ENCODE results near the gene SLC25A45.
A peak's percentile ranks its signal among the peaks of the same experiment; 100 is the strongest.
"Not testable (repeated sequence)": the region's sequence is repeated elsewhere in the genome, so short reads cannot be mapped to it uniquely, and the experiment has no call there.

The SLC25A45 gene

DNA sequence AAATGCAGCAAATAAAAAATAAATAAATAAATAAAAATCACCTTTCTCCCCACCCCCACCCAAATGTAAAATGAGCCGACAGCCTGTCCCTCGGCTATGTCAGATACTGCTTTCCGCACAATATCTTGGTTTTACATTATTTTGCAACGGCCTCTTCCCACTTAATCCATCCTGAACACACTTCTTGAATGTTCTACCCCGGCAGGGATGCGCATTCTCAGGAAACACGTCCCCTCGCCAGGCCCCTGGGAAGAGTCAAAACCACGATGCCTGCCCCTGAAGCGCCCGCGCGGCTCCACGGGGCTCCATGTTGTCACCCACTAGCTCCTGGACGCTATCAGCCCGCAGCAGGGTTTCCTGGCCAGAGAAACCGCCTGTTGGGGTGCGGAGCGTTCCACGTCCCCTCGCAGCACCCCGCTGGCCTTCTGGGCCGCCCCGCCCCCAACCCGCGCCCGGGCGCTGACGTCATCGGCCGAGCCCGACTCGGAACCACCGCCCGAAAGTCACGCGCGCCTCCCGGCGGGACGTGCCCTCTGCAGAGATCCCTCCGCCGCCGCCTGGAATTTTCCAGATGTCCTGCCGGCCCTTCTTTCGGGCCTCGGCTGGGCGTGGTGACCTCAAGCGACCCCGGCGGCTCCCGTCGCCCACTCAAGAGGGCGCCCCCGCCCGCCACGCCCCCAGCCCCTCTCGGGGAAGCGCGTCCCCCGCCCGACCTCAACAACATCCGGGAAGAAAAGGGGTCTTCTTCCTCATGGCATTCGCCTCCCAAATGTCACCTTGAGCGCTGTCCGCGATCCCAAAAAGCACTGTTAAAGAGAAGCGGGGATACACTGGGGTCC, 39.6 kb upstream of the SLC25A45 start:
- DNase-seq (ENCODE audit: low read depth) = peak; percentile 99

DNA sequence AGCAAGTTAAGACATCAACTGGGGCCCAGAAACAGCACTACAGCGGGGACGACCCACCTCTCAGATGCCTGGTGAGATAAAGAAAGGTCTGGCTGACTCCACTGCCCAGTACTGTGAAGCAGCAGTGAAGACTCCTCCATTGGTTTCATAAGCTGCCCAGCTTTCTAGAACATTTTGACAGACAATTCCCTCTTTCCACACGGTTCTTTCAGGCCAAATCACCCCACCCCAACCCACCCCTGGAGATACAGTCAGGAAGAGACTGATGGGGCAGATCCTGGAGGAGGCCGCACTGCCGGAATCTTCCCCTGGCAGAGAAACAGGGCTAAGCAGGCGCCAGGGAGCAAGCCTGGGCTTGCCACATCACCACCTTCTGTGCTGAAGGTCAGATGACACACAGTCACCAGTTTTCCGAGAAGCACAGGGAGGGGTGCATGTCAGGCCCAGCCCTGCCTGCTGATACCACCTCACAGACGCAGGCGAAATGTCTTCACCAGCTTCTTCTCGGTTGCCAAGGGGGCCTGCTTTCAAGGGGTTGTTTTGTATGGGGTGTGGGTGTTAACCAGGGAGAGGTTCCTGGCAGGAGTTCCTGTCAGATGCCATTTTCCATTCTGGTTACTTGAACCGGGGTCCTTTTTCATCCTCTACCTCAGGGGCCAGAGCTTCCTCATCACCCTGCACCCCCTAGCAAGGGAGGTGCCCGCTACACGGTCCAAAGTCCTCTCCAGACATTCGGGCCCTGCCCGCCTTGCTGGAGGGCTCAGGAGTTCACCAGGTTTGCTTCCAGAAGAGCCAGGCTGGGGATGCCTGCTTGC, 38.7 kb upstream of the SLC25A45 start:
- peak; percentile 86 for DNase-seq (ENCODE audit: low read depth)

GRCh38 chr11:65420506-65420905, 38.1 kb upstream of the SLC25A45 start:
- no peak for DNase-seq (ENCODE audit: low read depth)

- peak; percentile 77 for DNase-seq (ENCODE audit: low read depth)
Observed at GRCh38 chr11:65419772-65420481, 37.5 kb upstream of the SLC25A45 start.

- no peak for DNase-seq (ENCODE audit: low read depth)
Observed at GRCh38 chr11:65419460-65419771, 37.0 kb upstream of the SLC25A45 start.

DNA sequence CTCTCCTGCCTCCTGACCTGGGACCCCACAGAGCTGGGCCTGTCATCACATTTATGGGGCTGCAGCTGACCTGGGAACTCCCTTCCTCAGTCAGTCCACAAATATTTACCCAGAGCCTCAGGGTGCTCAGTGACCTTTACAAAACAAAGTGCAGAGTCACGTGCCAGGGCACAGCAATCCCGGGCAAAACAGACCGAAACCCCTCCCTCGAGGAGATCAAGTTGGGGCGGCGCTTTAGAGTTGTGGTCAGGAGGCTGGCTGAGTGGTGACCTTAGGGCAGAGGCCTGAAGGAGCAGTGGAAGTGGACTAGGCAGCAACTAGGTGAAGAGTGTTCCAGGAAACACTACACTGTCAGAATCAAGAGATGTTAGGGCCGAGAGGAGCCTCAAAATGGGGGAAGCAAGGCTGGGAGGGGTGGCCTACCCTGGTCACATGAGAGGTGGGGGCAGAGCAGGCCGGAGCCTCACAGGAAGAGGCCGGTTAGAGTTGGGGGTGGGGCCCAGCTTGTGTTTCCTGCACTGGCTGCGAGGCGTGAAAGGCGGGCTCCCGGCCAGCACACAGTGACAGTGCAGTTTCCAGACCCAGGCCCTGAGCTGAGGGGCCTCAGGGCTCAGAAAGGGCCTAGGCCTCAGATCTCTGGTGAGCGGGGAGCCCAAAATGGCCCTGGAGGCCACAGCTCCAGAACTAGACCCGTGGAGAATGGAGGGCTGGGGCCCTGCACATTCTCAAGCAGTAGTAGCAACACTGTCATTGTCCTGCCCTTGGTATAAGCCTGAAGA, 36.4 kb upstream of the SLC25A45 start:
- peak; percentile 98 for DNase-seq (ENCODE audit: low read depth)

GRCh38 chr11:65418431-65418680, 35.9 kb upstream of the SLC25A45 start:
- DNase-seq (ENCODE audit: low read depth) = no peak

GRCh38 chr11:65417702-65418430, 35.4 kb upstream of the SLC25A45 start:
- DNase-seq (ENCODE audit: low read depth) = peak; percentile 81

DNA sequence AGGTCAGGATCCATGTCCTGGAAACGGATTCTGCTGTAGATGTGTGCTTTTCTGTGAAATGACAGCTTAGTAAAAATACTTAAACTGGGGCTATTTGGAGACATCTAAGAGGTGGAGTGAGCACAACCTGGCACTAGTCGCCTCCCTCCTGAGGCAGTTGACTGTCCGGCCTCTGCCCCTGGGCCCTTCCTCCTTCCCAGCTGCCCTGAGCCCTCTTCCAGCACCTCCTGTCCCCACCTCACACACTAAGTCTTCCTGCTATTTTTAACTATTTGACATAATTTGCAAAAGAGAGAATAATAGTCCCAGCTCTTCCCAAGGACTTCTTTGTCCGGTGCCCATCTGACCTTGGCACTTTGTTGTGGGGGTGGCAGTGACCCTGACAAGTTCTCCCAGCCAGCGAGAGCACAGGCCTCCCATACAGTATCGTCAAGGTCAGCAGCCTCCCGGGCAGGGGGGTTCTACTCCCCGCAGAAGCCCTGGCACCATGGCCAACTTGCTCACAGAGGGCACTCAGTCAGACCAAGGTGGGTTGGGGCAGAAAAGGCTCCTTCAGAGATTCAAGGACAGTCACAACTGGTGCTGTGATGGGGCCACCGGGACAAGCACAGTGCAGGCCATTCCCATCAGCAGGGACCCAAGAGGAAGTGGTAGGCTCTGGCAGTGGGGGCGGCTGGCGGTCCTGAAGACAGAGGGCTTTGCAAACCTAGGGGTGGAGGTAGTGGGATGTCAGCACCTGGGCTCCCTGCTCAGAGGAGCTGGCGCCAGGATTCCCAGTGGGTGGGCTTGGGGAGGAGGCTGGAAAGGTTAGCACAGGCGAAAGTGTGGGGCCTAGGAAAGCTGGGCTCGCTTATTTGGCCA, 34.6 kb upstream of the SLC25A45 start:
- no peak for DNase-seq (ENCODE audit: low read depth)

- peak; percentile 83 for DNase-seq (ENCODE audit: low read depth)
Observed at GRCh38 chr11:65416341-65416824, 33.9 kb upstream of the SLC25A45 start.

DNA sequence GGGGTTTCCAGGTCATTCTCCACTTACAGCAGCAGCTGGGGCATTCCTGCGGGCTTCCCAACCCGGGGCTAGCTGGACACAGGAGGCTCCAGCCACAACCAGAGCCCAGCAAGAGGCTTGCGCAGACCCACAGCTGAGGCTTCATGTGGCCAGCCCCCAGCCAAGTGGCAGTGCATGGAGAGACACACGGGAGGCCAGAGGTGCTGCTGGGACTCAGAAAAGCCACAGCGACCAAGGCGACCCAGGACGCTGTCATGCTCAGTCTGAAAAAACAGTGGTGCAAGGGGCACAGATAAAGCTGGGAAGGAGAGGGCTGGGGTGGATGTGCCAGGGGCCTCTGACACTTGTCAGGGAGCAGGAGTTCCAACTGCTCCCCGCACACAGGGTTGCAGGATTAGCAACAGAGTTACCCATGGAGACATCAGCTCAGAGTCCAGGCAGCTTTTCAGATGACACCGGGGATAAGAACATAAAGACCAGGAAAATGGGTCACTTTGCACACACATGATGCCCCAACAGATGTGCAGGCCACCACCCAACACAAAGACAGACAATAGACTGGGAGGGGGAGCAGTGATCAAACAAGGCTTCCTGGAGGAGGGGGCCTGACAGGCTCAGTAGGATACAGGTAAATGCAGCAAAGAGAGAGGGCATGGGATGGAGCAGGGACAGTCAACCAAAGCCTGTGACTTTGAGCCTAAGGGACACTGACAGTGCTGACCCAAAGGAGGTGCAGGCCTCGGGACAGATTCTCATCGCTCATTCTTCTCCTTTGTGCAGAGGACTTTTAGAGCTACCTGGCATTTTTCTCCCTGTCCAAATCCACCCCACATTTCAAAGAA, 33.3 kb upstream of the SLC25A45 start:
- DNase-seq (ENCODE audit: low read depth) = no peak

- DNase-seq (ENCODE audit: low read depth) = no peak
Observed at GRCh38 chr11:65414776-65415498, 32.5 kb upstream of the SLC25A45 start.

GRCh38 chr11:65413077-65413664, 30.7 kb upstream of the SLC25A45 start:
- not testable (repeated sequence) for DNase-seq (ENCODE audit: low read depth)

DNA sequence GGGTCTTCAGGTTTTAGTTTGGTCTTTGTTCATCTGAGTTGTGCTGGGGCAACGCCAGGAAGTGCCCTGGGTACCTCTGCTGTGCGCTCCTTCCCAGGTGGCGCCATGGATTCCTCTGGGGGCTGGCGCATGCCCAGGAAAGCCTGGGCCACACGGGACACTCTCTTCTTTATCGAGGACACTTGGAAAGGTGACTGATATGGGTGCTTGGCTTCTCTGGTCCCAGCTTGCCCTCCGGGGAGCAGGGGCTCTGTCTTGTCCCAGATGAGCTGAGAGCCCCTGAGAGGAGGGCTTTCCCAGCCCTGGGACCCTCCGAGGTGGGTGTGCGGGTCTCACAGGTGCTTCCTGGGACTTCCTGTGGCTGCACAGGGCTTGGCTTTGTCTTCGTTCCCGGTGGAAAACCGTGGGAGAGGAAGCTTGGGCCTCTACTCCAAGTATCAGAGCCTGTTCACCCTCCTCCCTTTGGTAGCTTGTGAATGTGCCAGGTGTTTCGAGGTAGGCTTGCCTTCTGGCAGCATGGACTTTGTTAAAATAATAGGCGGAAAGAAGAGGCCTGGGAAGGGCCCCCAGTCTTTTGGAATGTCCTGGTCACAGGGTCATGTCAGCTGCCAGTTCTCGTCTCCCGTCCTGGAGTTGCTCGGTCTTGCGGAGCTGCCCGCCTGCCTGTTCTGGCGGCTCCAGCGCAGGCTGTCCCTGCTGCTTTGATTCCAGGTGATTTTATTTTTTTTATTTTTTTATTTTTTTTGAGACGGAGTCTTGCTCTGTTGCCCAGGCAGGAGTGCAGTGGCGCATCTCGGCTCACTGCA, 30.0 kb upstream of the SLC25A45 start:
- no peak for DNase-seq (ENCODE audit: low read depth)

GRCh38 chr11:65411681-65412070, 29.2 kb upstream of the SLC25A45 start:
- DNase-seq (ENCODE audit: low read depth) = no peak

GRCh38 chr11:65410936-65411680, 28.7 kb upstream of the SLC25A45 start:
- no peak for DNase-seq (ENCODE audit: low read depth)
